ENCODE results near the gene GAPDH. TPM values are rescaled to one million over a fixed set of nuclear protein-coding genes. Genes with fewer than 3 reads are reported as not detected.
A peak's percentile ranks its signal among the peaks of the same experiment; 100 is the strongest.

GAPDH gene
- total RNA-seq, 2 experiments from 2014 or later, result 5,133 to 5,396 TPM

DNA sequence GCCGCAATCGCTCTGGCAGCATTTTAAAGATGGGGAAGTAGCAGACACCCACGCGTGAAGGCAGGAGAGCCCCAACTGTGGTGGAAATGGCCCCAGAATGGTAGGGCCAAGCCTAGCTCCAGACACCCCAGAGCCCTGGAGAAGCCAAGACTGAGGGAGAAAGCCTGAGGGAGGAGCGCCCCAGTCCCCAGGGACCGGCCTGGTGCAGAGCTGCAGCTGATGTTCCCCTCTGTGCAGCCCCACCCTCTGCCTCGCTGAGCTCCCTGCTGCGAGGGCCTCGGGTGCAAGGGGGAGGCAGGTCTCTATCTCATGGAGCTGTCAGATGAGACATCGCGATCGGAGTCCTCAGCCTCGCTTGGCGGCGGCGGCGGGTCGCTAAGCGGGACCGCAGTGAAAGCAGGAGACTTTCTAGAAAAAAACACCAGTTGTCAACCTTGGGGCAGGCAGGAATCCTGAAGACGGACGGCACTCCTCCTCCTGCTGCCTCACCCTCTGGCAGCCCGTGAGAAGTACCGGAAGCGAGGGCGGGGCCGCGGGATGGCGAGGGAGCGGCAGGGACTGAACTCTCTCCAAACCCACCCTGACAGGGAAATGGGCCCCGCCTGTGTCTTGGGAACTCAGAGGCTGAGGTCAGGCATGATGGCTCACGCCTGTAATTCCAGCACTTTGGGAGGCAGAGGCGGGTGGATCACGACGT lies 6.0 kb downstream of the GAPDH start:
- Mint-ChIP-seq H3K4me1 (peaks cover 54% of the 10 kb centered on the region), H3K9me3 (ENCODE audit: low read depth) (no peaks in the 10 kb centered on the region), H3K4me3 (peak overlapping the region; percentile 26), H3K27me3 (no peaks in the 10 kb centered on the region), H3K27ac (peak overlapping the region; percentile 99), H3K36me3 (peaks cover 37% of the 10 kb centered on the region)
- peak; percentile 64 for DNase-seq
- peak; percentile 28 for ATAC-seq
- CTCF ChIA-PET, result interaction anchor here (0.7 to 9.6 kb wide), 13 partner anchors 10 to 208 kb away, joined by 3 to 140 read pairs (median 4); partner anchors contain the start of genes IFFO1 and VAMP1

DNA sequence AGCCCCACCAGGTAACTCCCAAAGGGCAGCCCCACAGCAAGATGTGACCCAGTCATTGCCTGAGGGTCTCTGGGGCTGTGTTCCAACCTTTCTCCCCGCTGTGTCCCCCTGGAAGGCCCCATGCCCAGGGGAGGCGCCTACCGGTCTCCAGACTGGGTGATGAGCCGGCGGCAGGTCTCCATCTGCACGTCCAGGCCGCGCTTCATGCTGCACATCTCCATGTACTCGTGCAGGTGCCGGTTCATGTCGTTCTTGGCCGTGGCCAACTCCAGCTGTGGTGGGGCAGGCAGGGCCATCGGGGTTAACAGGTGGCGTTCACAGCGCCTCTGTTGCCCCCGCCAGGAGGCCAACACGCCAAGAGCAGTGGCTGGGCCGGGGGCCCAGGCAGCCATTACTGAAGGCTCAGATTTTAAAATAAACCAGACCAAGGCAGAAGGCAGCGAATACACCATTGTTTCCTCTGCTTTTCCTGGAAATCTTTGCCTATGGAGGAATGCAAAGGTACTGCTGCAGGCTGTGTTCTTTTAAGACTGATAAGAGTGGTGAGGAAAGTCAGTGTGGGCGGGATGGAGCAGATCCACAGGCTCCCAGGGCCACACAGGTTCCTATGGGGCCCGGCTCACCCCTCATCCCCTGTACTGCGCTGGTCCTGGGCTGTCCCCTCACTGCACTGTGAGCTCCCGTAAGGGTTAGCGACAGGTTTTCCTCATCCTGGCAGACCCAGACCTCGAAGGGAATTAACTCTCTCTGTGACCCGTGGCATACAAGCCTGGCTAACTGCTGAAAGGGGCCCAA lies 7.3 kb downstream of the GAPDH start:
- peaks cover 33% of the 10 kb centered on the region for H3K36me3 Mint-ChIP-seq
- ATAC-seq (no peak), DNase-seq (no peak)
- H3K27me3 Mint-ChIP-seq, result no peaks in the 10 kb centered on the region
- H3K27ac Mint-ChIP-seq, result peak overlapping the region; percentile 28
- no peak overlapping the region for H3K4me3 Mint-ChIP-seq
- CTCF ChIA-PET, result interaction anchor here (1.0 to 9.6 kb wide), 4 partner anchors 9 to 117 kb away, joined by 4 to 140 read pairs (median 50); partner anchors contain the start of gene IFFO1
- no peaks in the 10 kb centered on the region for H3K9me3 Mint-ChIP-seq (ENCODE audit: low read depth)
- peaks cover 51% of the 10 kb centered on the region for H3K4me1 Mint-ChIP-seq

DNA sequence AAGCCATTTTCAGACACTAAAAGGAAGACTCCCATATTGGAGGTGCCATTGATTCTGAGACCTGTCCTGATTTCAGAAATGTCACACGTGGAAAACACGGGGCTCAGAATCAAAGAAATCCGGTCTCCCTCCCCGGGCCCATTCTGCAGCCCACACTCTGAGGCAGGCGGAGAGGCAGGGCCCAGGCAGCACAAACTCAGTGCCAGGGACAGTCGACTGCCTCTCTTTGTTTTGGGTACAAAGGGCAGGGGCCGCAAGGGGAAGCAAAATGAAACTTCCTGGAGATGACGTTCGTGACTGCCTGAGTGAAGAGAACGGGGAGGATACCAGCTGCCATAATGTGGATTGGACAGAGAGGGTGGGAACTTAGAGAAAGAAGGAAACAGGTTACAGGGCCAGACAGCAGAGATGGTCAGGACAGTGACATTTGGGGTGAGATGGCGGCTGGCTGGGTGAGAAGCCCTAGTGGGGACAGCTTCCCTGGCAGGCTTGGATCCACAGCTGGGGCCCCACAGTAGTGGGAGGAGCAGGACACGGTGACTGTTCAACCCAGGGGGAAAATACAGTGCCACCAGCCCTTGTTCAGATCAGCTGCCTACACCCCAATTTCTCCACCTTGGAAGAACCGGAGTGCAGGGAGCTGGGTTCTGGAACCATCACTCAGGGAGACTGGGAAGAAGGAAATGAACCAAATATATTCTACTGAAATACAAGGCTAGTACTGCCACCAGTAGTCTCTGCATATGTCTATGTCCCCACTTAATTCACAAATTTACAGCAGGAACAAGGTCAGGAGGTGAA lies 8.1 kb downstream of the GAPDH start:
- CTCF ChIA-PET, result interaction anchor here (5.6 to 9.6 kb wide), 2 partner anchors 8 to 15 kb away, joined by 30 to 140 read pairs; partner anchors contain the start of gene IFFO1
- DNase-seq (no peak), ATAC-seq (no peak)
- Mint-ChIP-seq H3K9me3 (ENCODE audit: low read depth) (no peaks in the 10 kb centered on the region), H3K4me1 (peaks cover 43% of the 10 kb centered on the region), H3K27me3 (no peaks in the 10 kb centered on the region), H3K27ac (no peak overlapping the region), H3K36me3 (peaks cover 25% of the 10 kb centered on the region), H3K4me3 (no peak overlapping the region)

DNA sequence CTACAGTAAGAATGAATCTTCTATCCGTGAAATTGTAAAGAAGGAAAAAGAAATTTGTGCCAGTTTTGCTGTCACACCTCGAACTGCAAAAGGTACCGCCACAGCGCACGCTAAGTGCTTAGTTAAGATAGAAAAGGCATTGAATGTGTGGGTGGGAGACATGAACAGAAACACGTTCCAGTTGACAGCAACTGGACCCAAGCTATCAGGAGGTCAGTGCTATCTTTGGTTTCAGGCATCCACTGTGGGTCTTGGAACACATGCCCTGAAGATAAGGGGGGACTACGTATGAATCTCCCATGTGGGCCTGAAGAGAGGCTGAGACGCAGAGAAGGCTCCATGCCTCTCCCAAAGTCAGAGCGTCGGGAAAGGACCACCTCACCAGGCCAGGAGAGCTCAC lies 11.7 kb downstream of the GAPDH start:
- DNase-seq (no peak), ATAC-seq (no peak)
- Mint-ChIP-seq H3K9me3 (ENCODE audit: low read depth) (no peaks in the 10 kb centered on the region), H3K27me3 (no peaks in the 10 kb centered on the region), H3K4me1 (peaks cover 10% of the 10 kb centered on the region), H3K27ac (no peak overlapping the region), H3K36me3 (peaks cover 21% of the 10 kb centered on the region), H3K4me3 (no peak overlapping the region)
- CTCF ChIA-PET, result interaction anchor here (2.3 to 10.6 kb wide), 2 partner anchors 8 to 18 kb away, joined by 9 to 140 read pairs; partner anchors contain the start of gene GAPDH

DNA sequence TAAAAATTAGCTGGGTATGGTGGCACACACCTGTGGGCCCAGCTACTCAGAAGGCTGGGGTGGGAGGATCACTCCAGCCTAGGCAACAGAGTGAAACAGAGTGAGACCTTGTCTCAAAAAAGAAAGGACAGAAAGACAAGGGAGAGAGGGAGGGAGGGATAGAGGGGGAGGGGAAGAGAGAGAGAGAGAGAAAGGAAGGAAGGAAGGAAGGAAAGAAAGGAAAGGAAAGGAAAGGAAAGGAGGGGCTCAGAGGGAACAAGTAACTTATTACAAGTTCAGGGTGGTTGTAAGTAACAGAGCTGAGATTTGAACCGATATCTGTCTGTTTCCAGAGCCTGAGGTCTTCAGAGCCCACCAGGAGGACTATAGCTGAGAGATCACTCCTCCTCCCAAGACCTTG lies 13.2 kb downstream of the GAPDH start:
- no peak overlapping the region for H3K27ac Mint-ChIP-seq
- ATAC-seq, result no peak
- CTCF ChIA-PET, result interaction anchor here (2.3 to 10.6 kb wide), 2 partner anchors 9 to 17 kb away, joined by 9 to 140 read pairs; partner anchors contain the start of gene GAPDH
- peaks cover 25% of the 10 kb centered on the region for H3K36me3 Mint-ChIP-seq
- peaks cover 11% of the 10 kb centered on the region for H3K4me1 Mint-ChIP-seq
- no peak for DNase-seq
- no peaks in the 10 kb centered on the region for H3K9me3 Mint-ChIP-seq (ENCODE audit: low read depth)
- no peak overlapping the region for H3K4me3 Mint-ChIP-seq
- H3K27me3 Mint-ChIP-seq, result no peaks in the 10 kb centered on the region

DNA sequence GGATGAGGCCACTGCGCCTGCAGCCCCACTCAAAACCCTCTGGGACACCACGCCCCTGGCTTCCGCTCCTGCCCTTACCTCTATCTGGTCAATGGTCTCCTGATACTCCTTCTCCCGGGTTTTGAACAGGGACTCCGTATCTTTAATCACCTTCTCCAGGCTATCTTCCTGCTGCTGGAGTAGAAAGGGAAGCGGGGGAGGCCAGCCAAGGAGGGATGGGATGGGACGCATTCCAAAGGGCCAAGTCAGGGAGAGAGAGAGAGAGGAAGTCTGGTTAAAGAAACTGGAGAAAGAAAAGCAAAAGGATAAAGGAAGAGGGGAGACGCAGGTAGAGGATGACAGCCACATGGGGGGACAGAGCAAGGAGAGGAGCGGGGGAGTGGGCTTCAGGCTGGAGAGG lies 13.7 kb downstream of the GAPDH start:
- Mint-ChIP-seq H3K27me3 (no peaks in the 10 kb centered on the region), H3K9me3 (ENCODE audit: low read depth) (no peaks in the 10 kb centered on the region), H3K4me3 (no peak overlapping the region), H3K4me1 (peaks cover 15% of the 10 kb centered on the region), H3K36me3 (peaks cover 25% of the 10 kb centered on the region), H3K27ac (no peak overlapping the region)
- ATAC-seq (no peak), DNase-seq (no peak)
- CTCF ChIA-PET, result interaction anchor here (10.6 kb wide), 1 partner anchor 9 kb away, joined by 140 read pairs; the partner anchor contains the start of gene GAPDH

DNA sequence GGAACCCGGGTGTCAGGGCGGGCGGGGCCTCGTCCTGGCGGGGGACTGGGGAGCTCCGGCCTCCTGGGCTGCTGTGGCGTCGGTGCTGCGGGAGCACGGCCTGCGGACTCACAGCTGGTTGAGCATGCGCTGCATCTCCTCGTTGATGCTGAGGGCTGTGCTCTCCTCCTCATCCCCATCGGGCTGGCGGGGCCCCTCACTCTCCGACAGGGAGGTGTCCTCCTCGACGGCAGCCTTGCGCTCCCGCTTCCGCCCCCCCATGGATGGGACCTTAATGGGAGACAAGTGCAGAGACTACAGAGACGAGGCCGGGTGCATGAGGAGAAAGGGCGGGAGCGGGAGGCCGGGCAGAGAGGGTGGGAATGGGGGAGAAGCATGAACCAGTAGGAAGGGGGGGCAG lies 14.2 kb downstream of the GAPDH start:
- H3K36me3 Mint-ChIP-seq, result peaks cover 25% of the 10 kb centered on the region
- CTCF ChIA-PET, result interaction anchor here (1.4 to 10.6 kb wide), 2 partner anchors 9 to 10 kb away, joined by 3 to 140 read pairs; partner anchors contain the start of gene GAPDH
- no peak overlapping the region for H3K4me3 Mint-ChIP-seq
- H3K27ac Mint-ChIP-seq, result no peak overlapping the region
- ATAC-seq (no peak), DNase-seq (no peak)
- H3K9me3 Mint-ChIP-seq (ENCODE audit: low read depth), result no peaks in the 10 kb centered on the region
- H3K27me3 Mint-ChIP-seq, result no peaks in the 10 kb centered on the region
- peaks cover 21% of the 10 kb centered on the region for H3K4me1 Mint-ChIP-seq

DNA sequence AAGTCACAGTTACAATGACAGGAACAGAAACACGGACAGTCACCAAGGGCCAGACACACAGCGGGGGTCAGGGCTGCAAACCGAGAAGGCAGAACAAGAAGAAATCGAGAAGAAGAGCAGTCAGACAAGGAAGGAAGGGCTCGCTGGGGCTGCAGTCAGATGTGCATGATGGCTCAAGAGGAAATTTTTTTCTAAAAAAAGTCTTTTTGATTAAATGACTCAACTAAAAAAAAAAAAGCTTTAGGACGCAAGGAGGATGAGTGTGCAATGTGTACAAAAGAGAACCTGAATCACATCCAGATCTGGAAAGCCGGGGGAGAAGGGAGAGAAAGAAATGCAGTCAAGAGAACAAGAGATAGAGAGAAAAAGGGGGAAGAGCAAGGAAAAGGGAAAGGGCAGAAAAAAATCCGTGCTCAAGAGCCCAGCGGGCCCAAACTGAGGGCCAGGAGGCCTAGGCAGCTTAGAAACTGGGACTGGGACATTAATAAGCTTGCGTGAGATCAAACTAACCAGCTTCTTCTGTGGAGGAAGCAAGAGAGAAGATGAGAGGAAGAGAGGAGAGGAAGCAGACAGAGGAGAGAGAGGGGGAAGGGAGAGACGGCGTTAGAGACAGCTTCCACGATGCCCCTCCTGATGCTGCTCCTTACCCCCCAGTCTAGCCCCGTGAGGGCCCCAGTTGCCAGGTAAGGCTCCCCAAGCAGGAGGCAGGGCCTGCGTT lies 14.8 kb downstream of the GAPDH start:
- no peaks in the 10 kb centered on the region for H3K9me3 Mint-ChIP-seq (ENCODE audit: low read depth)
- ATAC-seq (no peak), DNase-seq (no peak)
- H3K27me3 Mint-ChIP-seq, result no peaks in the 10 kb centered on the region
- H3K36me3 Mint-ChIP-seq, result peaks cover 27% of the 10 kb centered on the region
- no peak overlapping the region for H3K27ac Mint-ChIP-seq
- no peak overlapping the region for H3K4me3 Mint-ChIP-seq
- peaks cover 25% of the 10 kb centered on the region for H3K4me1 Mint-ChIP-seq
- CTCF ChIA-PET, result interaction anchor here (1.4 to 10.6 kb wide), 2 partner anchors 8 to 11 kb away, joined by 3 to 140 read pairs; partner anchors contain the start of gene GAPDH

DNA sequence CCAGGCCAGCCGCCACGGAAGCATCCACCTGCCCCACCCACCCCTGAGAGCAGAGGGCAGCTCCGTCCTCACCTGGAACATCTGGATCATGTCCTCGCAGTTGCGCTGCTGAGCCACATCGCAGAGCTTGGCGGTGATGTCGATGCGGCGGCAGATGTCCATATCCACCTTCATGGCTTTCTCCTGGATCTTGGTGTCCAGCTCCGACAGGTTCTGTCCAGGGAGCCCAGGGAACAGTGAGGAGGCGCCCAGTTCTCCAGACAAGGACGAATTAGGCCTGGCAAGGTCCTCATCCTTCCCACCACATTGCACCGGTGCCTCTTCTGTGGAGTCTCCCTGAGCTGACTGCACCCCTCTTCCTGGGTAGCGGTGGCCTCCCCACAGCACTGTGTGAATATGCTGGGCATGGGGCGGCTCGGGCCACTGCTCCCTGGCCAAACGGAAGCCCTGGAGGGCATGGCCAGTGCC lies 15.4 kb downstream of the GAPDH start:
- CTCF ChIA-PET, result interaction anchor here (1.4 to 10.6 kb wide), 2 partner anchors 8 to 11 kb away, joined by 3 to 140 read pairs; partner anchors contain the start of gene GAPDH
- no peak for ATAC-seq
- peaks cover 25% of the 10 kb centered on the region for H3K36me3 Mint-ChIP-seq
- no peaks in the 10 kb centered on the region for H3K27me3 Mint-ChIP-seq
- DNase-seq, result no peak
- no peak overlapping the region for H3K27ac Mint-ChIP-seq
- no peak overlapping the region for H3K4me3 Mint-ChIP-seq
- peaks cover 31% of the 10 kb centered on the region for H3K4me1 Mint-ChIP-seq
- no peaks in the 10 kb centered on the region for H3K9me3 Mint-ChIP-seq (ENCODE audit: low read depth)

DNA sequence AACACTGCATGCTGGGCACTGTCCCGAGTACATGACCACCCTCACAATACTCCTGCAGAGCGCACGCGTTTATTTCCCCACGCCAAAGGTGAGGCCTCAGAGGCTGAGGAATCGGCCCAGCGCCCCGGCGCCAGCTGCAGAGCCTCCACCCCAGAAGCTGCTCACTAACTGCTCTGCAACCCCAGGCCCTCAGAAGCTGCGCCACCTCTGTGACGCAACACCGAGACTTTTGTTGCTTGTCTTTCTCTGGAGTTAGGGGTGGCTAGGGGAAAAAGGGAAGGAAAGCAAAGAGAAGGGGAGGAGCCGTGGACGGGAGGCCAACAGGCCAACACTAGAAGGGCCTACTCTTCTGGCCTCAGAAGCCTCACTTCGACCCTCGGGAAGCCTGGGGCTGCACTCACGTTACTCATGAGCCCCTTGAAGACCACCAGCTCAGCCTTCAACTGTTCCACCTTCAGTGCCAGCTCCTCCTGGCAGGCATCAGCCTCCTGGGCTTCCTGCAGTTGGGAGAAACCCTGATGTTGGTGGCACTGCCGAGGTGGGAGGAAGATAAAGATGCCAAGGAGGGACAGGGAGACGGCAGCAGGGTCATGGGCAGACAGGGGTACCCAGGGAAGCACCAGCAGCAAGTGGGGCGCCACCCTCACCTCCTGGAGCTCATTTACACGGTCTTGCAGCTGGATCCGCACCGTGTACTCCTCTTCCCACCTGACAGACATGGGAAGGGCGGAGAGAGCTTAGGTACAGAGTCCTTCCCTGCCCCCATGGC lies 16.2 kb downstream of the GAPDH start:
- Mint-ChIP-seq H3K27ac (no peak overlapping the region), H3K36me3 (peaks cover 27% of the 10 kb centered on the region), H3K4me1 (peaks cover 36% of the 10 kb centered on the region), H3K27me3 (no peaks in the 10 kb centered on the region), H3K9me3 (ENCODE audit: low read depth) (no peaks in the 10 kb centered on the region), H3K4me3 (no peak overlapping the region)
- CTCF ChIA-PET, result interaction anchor here (1.5 to 10.6 kb wide), 2 partner anchors 12 to 20 kb away, joined by 3 to 140 read pairs; partner anchors contain the start of gene GAPDH
- DNase-seq, result no peak
- ATAC-seq, result no peak

DNA sequence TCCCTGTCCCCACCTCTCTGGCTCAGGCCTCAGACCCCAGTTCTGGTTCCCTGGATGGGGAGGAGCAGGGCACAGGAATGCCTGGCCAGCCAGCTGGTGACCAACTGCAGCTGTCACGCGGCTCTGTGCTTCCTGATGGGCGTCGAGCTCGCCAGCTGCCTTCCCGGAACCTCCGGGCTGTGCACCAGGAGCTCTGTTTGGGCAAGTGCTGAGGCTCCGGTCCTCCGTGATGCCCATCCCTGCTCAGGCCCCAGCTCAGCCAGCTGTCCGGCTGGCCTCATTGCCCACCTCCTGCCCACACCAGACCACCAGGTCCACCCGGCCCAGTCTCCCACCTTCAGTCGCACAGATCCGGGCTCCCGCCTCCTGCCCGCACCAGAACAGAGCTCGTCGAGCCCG lies 16.7 kb downstream of the GAPDH start:
- H3K27me3 Mint-ChIP-seq, result no peaks in the 10 kb centered on the region
- CTCF ChIA-PET, result interaction anchor here (1.5 to 10.6 kb wide), 2 partner anchors 13 to 19 kb away, joined by 3 to 140 read pairs; partner anchors contain the start of gene GAPDH
- no peak for ATAC-seq
- peaks cover 38% of the 10 kb centered on the region for H3K4me1 Mint-ChIP-seq
- H3K36me3 Mint-ChIP-seq, result peaks cover 21% of the 10 kb centered on the region
- H3K4me3 Mint-ChIP-seq, result no peak overlapping the region
- no peaks in the 10 kb centered on the region for H3K9me3 Mint-ChIP-seq (ENCODE audit: low read depth)
- DNase-seq, result no peak
- peak overlapping the region; percentile 62 for H3K27ac Mint-ChIP-seq
